HG03460 (cell line): ENCODE measurements around the gene HS1BP3.

Experiments
- ATAC-seq: cut with Tn5 transposase; IDR thresholded peaks from one replicate; pipeline ENCODE4 v1.9.1; 2021; ENCODE audit not compliant: unreplicated experiment

HS1BP3 gene

DNA sequence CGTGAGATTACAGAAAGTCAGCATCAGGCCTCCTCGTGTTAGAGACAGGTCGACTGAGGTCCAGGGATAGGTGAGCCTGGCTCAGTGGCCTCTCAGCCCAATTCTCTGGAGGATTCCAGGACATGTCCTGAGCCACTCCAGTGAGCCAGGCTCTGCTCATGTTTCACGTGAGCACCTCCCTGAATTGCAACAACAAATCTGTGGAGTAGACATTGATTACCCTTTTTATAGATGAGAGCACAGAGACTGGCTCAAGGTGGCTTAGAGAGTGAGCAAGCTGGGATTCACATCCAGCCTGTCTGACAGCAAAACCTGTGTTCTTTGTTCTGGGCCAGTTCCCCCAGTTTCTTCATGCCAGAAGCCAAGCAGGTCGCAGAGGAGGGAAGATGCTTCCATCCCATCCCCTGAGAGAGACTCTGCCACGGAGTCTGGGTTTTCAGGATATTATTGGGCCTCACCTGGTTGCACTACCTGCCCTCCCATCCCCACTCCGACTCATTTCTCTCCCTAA is 46.4 kb downstream of the HS1BP3 start:
- no peak for ATAC-seq

DNA sequence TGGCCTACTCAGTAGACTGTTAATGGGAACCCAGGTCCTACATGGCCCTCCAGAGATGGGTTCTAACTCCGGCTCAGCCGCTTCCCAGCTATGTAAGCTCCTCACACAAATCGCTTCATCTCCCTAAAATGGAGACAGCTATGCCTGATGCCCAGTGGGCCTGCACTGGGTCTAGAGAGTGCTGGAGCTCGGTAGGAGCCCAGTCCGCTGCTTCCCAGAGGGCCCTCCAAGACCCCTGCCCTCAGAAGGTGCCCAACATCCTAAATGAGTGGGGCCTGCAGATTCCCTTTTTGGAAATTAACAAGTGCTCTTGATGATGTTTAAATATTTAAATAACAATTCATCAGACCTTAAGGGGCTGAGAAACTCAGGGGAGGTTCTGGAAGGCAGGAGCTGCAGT is 47.1 kb downstream of the HS1BP3 start:
- no peak for ATAC-seq

GRCh38 chr2:20602803-20603202 is 48.1 kb downstream of the HS1BP3 start:
- ATAC-seq: no peak

DNA sequence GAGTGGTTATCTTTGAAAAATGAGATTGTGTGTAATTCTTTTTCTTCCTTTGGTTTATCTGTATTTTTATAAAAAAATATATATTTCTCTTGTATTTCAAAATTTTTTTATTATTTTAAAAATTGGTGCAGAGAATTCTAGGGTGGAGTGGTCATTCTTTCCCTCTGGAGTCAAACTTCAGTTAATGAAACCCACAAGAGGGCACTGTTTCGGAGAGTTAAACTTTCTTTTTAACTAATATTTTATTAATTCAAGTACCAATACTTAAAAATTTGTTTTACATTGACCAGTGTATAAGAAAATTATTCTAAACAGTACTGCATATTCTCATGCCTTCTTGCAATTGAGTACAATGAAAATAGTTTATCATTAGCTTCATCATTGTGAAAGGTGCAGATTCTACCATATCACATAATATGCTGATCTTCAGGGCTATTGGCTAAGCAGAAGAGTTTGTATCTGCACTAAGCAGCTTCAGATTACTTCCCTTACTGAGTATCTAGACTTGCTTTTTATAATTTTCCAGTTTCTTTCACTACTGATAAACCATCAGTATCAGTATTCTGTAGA is 50.1 kb downstream of the HS1BP3 start:
- ATAC-seq: no peak

DNA sequence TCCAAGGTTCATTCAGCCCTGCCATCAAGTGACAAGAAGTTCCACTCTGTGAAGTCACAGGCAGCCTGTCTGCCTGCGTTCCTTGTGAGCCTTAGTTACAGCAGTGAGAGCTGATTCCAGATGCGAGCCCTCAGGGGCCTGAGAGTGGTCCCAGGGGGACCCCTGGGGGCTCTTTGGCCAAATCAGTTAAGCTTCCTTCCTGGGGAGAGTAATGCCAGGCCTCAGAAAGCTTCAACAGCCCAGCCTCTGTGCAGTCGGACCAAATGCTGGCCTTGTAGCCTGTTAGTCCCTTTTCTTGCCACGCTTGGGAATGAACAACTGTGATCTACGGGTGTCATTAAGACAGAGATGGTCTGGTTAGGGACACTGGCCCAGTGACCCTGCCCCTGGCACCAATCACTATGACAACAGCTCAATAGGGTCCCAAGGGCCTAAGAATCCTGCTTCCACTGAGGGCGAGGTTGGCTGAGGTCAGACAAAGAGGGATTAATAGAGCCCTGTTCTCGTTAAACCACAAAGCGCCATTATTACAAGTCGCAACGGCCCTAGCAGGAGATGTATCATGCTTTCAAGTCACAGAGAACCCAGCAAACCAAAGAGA is 50.9 kb downstream of the HS1BP3 start:
- no peak for ATAC-seq

GRCh38 chr2:20599001-20599600 is 51.8 kb downstream of the HS1BP3 start:
- no peak for ATAC-seq

- no peak for ATAC-seq
These were observed 53.1 kb downstream of the HS1BP3 start for GRCh38 chr2:20597860-20598183.

DNA sequence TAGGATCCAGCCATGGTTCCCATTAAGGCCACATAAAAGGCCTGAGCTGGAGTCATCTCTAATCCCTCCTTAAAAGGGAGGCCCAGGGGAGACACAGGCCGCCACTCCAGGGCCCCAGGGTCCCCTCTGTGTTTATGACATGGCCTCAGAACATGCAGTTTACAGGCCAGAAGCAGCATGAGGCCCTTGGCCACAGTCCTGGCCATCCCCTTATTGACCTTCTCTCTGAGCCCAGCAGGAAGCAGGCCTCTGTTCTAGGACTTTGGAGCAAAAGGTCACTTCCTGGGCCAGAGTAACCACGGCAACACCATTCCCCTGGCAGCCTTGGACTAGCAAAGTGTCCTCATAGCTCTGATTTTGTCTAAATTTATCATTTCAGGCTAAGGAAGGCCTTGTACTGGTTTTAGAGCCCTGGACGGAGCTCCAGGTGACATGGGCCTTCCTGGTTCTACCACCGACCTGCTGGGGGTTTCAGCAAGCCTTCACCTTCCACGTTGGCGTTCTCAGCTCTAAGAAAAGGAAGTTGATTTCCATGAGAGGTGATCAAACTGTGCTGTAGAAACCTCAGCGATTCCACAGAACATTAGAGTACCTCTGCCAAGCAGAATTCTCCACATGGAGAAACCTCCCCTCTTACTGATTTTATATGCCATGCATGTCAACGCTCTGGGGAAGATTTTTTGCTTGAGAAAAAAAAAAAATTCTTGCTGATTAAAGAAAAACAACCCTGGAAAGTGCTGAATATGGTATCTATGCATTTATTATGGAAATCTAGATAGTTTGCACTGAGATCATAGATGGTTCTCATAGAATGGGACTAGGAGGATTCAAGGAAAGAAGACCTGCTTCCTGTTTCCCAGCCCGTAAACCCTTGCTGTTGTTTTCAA is 53.7 kb downstream of the HS1BP3 start:
- no peak for ATAC-seq

DNA sequence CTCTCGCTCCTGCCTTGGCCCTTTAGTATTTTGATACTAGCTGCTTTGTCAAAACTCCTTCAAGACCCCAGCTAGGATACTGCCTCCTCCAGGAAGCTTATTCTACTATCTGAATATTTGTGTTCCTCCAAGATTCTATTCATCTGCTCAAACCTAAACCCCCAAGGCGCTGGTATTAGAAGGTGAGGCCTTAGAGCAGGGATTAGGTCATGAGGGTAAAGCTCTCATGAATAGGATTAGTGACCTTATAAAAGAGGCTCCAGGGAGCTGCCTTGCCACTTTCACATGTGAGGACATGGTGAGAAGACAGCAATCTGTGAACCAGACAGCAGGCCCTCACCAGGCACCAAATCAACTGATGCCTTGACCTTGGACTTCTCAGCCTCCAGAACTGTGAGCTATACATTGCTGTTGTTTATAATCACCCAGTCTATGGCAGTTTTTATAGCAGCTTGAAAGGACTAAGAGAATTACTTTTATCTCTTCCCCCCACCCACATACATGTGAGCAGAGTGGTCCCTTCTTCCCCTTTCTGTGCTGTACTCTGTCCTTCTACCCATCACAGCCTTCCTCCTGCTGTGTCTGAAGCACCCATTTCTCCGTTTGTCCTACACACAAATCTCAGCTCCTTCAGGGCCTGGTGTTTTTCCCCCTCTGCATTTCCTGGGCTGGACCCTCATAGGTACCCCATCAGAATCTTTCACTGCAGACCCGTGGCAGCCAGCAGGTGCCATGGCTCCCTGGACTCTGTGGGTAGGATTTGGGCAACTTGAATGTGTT is 54.5 kb downstream of the HS1BP3 start:
- peak; percentile 3 for ATAC-seq

- ATAC-seq: peak; percentile 91
These were observed 55.3 kb downstream of the HS1BP3 start for GRCh38 chr2:20595439-20596192.

DNA sequence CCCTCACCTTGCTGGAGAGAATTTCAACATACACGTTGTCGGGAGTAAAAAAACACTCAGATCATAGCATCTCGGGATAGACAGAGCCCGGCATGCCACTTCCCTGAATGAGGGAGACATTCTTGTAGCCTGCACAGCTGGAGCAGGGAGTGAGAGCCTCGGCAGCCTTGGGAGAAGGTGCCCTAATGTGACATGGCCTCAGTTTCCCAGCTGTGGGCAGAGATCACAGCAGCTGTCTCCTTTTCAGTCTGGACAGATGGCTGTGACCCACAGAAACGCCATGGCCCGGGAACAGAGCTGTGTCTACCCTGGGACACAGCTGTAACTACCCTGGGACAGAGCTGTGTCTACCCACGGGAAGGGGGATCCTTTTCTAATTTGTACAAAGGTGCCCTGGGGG is 55.9 kb downstream of the HS1BP3 start:
- ATAC-seq: no peak

DNA sequence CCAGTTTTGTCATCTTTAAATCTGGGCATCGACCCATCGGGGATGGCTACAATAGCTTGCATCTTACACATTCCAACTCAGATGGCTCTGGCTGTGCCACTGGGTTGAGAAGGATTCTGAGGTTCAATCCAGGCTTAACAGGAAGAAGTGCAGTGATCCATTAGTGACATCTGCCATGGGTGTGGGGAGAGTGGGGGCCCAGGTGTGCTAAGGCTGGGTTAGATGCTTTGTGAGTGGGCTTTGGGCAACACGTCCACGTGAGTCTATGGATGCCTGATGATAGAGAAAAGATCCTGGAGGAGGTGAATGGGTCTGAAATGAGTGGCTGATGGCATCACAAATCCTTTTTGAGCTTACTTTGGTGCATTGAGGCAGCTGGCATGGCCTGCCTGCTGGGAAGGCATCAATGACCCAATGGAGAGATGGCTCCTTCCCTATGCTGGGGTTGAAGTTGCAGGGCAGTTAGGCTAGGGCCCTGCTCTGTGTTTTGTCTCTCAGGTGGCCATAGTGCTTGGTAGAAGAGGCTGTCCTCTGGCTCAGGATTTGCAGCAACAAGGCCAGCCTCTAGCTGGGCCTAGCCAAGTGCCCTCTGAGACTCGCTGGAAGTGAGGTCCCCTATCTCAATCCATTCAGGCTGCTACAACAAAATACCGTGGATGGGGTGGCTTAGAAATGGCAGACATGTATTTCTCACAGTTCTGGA is 56.7 kb downstream of the HS1BP3 start:
- no peak for ATAC-seq

GRCh38 chr2:20593072-20594034 is 57.5 kb downstream of the HS1BP3 start:
- ATAC-seq: no peak

GRCh38 chr2:20592106-20593071 is 58.5 kb downstream of the HS1BP3 start:
- no peak for ATAC-seq

DNA sequence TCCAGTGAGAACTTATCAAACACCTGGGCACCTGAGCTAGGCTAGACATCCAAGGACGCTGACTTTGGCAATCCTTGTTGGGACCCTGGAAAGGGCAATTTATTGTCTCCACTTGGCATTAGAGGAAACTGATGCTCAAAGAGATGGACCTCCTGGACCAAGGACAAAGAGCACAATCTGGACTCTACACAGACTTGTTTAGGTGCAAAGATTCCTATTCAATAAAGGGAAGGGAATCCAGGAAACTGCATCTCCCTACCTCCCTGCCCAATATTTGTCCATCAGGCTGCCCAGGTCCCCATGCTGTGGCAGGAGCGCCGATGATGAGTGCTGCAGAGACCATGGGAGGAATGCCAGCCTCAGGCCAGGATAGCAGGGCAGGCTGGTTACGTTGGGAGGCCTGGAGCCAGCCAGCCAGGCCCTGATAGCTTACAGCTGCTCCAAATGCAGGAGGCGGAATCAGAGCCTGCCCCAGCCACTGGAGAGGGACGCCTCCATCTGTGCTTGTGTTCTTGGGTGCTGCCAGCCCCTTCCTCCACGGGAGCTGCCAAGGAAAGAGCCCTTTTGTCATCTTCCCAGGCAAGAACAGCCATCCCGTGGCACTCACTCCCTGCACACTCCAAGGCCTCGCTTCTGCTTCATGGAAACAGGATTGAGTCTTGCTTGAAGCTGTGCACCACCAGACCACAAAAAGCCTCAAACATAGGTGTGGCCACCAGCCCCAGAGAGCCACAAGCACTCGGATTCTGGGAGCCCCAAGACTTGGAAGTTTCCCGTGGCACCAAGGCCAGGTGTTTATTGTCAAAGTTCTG is 60.0 kb downstream of the HS1BP3 start:
- no peak for ATAC-seq

DNA sequence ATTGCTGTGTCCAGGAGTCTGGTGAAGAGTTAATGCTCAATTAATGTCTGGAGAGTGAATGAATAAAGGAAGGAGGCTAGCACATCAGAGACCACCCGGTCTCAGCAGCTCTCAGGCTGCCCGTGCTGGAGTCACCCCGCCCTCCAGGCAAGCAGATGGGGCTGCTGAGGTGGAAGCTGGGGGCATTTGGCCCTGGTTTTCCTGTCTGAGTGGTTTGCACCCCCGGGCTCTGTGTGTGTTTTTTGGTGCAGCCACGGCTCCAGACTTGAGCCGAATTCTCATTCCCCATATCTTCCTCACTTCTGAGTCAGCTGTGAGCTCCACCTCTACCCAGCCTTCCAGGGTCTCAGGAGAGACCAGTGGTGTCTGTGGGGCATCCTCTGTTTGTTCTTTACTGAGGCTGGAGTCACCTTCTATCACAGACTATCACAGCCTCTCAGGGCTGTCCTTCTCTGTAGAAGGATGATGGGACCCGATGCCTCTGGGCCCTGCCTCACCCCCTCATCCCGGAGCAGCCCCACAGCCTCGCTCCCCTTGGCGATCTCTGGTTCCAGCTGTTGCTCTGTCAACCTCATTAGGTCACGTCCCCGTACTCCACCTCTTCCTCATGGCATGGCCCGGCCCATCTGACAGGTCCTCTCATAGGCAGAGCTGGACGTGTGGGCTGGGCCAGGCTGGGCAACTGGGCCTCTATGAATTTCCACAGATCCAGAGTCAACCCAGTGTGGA is 60.8 kb downstream of the HS1BP3 start:
- ATAC-seq: no peak
